ENCODE data around the gene SFI1. TPM values are rescaled to one million over a fixed set of nuclear protein-coding genes. Genes with fewer than 3 reads are reported as not detected.

SFI1 gene
- polyA plus RNA-seq, 1 donor (not counting 4 experiments of a cell fraction or from before 2014, with no cell fraction given) = 10.7 TPM

DNA sequence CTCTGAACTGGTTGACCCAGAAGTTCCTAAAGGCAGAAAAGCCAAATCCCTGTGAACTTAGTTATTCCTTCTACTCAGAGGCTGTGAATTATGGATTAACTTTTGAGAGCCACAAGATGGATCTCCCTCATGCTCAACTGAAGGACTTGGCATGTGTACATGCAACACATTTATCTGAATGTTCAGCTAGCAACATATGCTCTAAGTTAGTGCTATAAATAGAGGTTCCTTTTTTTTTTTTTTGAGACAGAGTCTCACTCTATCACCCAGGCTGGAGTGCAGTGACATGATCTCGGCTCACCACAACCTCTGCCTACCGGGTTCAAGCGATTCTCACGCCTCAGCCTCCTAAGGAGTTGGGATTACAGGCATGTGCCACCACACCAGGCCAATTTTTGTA, 46.8 kb upstream of the SFI1 start:
- Histone ChIP-seq H3K36me3 (ENCODE audit: control insufficient read depth in 2 of 2, extremely low read depth in 1 of 2, insufficient read depth in 2 of 2, low read length in 2 of 2) (peaks cover 14 to 28% of the 10 kb centered on the region in 2 experiments), H3K9me3 (ENCODE audit: control insufficient read depth, low read depth, low read length) (no peaks in the 10 kb centered on the region), H3K4me1 (ENCODE audit: control insufficient read depth, extremely low read depth, insufficient read depth, low read length) (no peaks in the 10 kb centered on the region), H2AFZ (ENCODE audit: control insufficient read depth, low read length) (no peak overlapping the region), H4K20me1 (ENCODE audit: control insufficient read depth, extremely low read depth, insufficient read depth, low read length) (no peaks in the 10 kb centered on the region), H3K4me3 (ENCODE audit: control insufficient read depth in 2 of 3, extremely low read depth in 1 of 3, insufficient read depth in 2 of 3, low read depth in 1 of 3, low read length in 3 of 3) (no peak overlapping the region), H3K9ac (ENCODE audit: control insufficient read depth, extremely low read depth, insufficient read depth, low read length) (no peak overlapping the region), H3K27ac (ENCODE audit: control insufficient read depth, insufficient read depth, low read length) (no peak overlapping the region), H3K79me2 (ENCODE audit: control insufficient read depth, insufficient read depth, low read length) (no peaks in the 10 kb centered on the region), H3K9me1 (ENCODE audit: control insufficient read depth, extremely low read depth, insufficient read depth, low read length) (no peaks in the 10 kb centered on the region), H3K4me2 (ENCODE audit: control insufficient read depth, extremely low read depth, insufficient read depth, low read depth, low read length) (no peak overlapping the region), H3K27me3 (ENCODE audit: control insufficient read depth, extremely low read depth, insufficient read depth, low read length) (no peaks in the 10 kb centered on the region)
- FAIRE-seq (no peak), DNase-seq (ENCODE audit: low read depth, low spot score) (no peak)
- dilution Hi-C loops (cut with MboI; ENCODE audit: extremely low pct_ligation_motif_present, low sequenced_read_pairs) = no loop called here
- no peak for TF ChIP-seq EZH2 (IDR thresholded peaks at IDR 0.05; ENCODE audit: low read length)
- TF ChIP-seq, protein P1, sequence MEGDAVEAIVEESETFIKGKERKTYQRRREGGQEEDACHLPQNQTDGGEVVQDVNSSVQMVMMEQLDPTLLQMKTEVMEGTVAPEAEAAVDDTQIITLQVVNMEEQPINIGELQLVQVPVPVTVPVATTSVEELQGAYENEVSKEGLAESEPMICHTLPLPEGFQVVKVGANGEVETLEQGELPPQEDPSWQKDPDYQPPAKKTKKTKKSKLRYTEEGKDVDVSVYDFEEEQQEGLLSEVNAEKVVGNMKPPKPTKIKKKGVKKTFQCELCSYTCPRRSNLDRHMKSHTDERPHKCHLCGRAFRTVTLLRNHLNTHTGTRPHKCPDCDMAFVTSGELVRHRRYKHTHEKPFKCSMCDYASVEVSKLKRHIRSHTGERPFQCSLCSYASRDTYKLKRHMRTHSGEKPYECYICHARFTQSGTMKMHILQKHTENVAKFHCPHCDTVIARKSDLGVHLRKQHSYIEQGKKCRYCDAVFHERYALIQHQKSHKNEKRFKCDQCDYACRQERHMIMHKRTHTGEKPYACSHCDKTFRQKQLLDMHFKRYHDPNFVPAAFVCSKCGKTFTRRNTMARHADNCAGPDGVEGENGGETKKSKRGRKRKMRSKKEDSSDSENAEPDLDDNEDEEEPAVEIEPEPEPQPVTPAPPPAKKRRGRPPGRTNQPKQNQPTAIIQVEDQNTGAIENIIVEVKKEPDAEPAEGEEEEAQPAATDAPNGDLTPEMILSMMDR (optimal IDR thresholded peaks at IDR 0.05 in 1 of 3, IDR thresholded peaks at IDR 0.05 in 1 of 3, conservative IDR thresholded peaks at IDR 0.05 in 1 of 3; ENCODE audit: extremely low read depth in 1 of 3, insufficient read depth in 2 of 3, low read length in 3 of 3) = no peak

- H3K4me2 ChIP-seq (ENCODE audit: control insufficient read depth, extremely low read depth, insufficient read depth, low read depth, low read length) = no peak overlapping the region
- no peak overlapping the region for H3K9ac ChIP-seq (ENCODE audit: control insufficient read depth, extremely low read depth, insufficient read depth, low read length)
- H4K20me1 ChIP-seq (ENCODE audit: control insufficient read depth, extremely low read depth, insufficient read depth, low read length) = no peaks in the 10 kb centered on the region
- FAIRE-seq (peak; percentile 56), DNase-seq (ENCODE audit: low read depth, low spot score) (no peak)
- TF ChIP-seq, protein P1 (optimal IDR thresholded peaks at IDR 0.05 in 1 of 3, IDR thresholded peaks at IDR 0.05 in 1 of 3, conservative IDR thresholded peaks at IDR 0.05 in 1 of 3; ENCODE audit: extremely low read depth in 1 of 3, insufficient read depth in 2 of 3, low read length in 3 of 3) = peak; percentile 40 to 52 (median 50)
- TF ChIP-seq EZH2 (IDR thresholded peaks at IDR 0.05; ENCODE audit: low read length) = no peak
- H3K9me3 ChIP-seq (ENCODE audit: control insufficient read depth, low read depth, low read length) = no peaks in the 10 kb centered on the region
- H3K4me1 ChIP-seq (ENCODE audit: control insufficient read depth, extremely low read depth, insufficient read depth, low read length) = no peaks in the 10 kb centered on the region
- dilution Hi-C loops (cut with MboI; ENCODE audit: extremely low pct_ligation_motif_present, low sequenced_read_pairs) = no loop called here
- peaks cover 19% of the 10 kb centered on the region in 2 experiments for H3K36me3 ChIP-seq (ENCODE audit: control insufficient read depth in 2 of 2, extremely low read depth in 1 of 2, insufficient read depth in 2 of 2, low read length in 2 of 2)
- no peaks in the 10 kb centered on the region for H3K79me2 ChIP-seq (ENCODE audit: control insufficient read depth, insufficient read depth, low read length)
- H3K27ac ChIP-seq (ENCODE audit: control insufficient read depth, insufficient read depth, low read length) = no peak overlapping the region
- no peak overlapping the region for H3K4me3 ChIP-seq (ENCODE audit: control insufficient read depth in 2 of 3, extremely low read depth in 1 of 3, insufficient read depth in 2 of 3, low read depth in 1 of 3, low read length in 3 of 3)
- H3K27me3 ChIP-seq (ENCODE audit: control insufficient read depth, extremely low read depth, insufficient read depth, low read length) = no peaks in the 10 kb centered on the region
- H2AFZ ChIP-seq (ENCODE audit: control insufficient read depth, low read length) = no peak overlapping the region
- H3K9me1 ChIP-seq (ENCODE audit: control insufficient read depth, extremely low read depth, insufficient read depth, low read length) = no peaks in the 10 kb centered on the region
Observed at GRCh38 chr22:31451709-31452571, 44.4 kb upstream of the SFI1 start.
